Measurements from ENCODE around the gene ATP2A1. TPM values are rescaled to one million over a fixed set of nuclear protein-coding genes. Genes with fewer than 3 reads are reported as not detected.

The ATP2A1 gene
- total and polyA plus RNA-seq, 2 donors from 2014 or later, result 0.25 to 0.47 TPM

GRCh38 chr16:28904828-28905227, 26.5 kb downstream of the ATP2A1 start:
- DNase-seq (no peak), FAIRE-seq (no peak)
- H3K4me1 ChIP-seq (ENCODE audit: control insufficient read depth in 2 of 3, insufficient read depth in 2 of 3, low read depth in 1 of 3, low read length in 3 of 3), result no peaks in the 10 kb centered on the region
- no peak overlapping the region for H3K27ac ChIP-seq (ENCODE audit: low read depth in 2 of 2, low read length in 2 of 2)
- H3K9ac ChIP-seq (ENCODE audit: low read length in 3 of 3), result no peak overlapping the region
- TF ChIP-seq CTCF (IDR thresholded peaks at IDR 0.05; ENCODE audit: borderline replicate concordance, extremely low read depth, insufficient read depth), result no peak
- H3K36me3 ChIP-seq (ENCODE audit: control insufficient read depth in 2 of 3, insufficient read depth in 3 of 3, low read length in 3 of 3), result peaks cover 0 to 6% (median 2%) of the 10 kb centered on the region in 3 donors
- H3K27me3 ChIP-seq (ENCODE audit: control insufficient read depth, insufficient read depth, low read length), result no peaks in the 10 kb centered on the region
- no peaks in the 10 kb centered on the region for H3K9me3 ChIP-seq (ENCODE audit: control insufficient read depth in 2 of 3, insufficient read depth in 1 of 3, low read length in 3 of 3)
- H3K4me3 ChIP-seq (ENCODE audit: low read length in 3 of 3), result no peak overlapping the region
- intact Hi-C loops (cut with DNase I), result no loop called here

GRCh38 chr16:28905229-28905754, 27.0 kb downstream of the ATP2A1 start:
- Histone ChIP-seq H3K4me1 (ENCODE audit: control insufficient read depth in 2 of 3, insufficient read depth in 2 of 3, low read depth in 1 of 3, low read length in 3 of 3) (no peaks in the 10 kb centered on the region), H3K9me3 (ENCODE audit: control insufficient read depth in 2 of 3, insufficient read depth in 1 of 3, low read length in 3 of 3) (no peaks in the 10 kb centered on the region), H3K4me3 (ENCODE audit: low read length in 3 of 3) (no peak overlapping the region), H3K27ac (ENCODE audit: low read depth in 2 of 2, low read length in 2 of 2) (no peak overlapping the region), H3K36me3 (ENCODE audit: control insufficient read depth in 2 of 3, insufficient read depth in 3 of 3, low read length in 3 of 3) (peaks cover 0 to 6% (median 2%) of the 10 kb centered on the region in 3 donors), H3K9ac (ENCODE audit: low read length in 3 of 3) (no peak overlapping the region), H3K27me3 (ENCODE audit: control insufficient read depth, insufficient read depth, low read length) (no peaks in the 10 kb centered on the region)
- TF ChIP-seq CTCF (IDR thresholded peaks at IDR 0.05; ENCODE audit: borderline replicate concordance, extremely low read depth, insufficient read depth), result no peak
- no peak for DNase-seq
- FAIRE-seq, result no peak
- intact Hi-C loops (cut with DNase I), result no loop called here

DNA sequence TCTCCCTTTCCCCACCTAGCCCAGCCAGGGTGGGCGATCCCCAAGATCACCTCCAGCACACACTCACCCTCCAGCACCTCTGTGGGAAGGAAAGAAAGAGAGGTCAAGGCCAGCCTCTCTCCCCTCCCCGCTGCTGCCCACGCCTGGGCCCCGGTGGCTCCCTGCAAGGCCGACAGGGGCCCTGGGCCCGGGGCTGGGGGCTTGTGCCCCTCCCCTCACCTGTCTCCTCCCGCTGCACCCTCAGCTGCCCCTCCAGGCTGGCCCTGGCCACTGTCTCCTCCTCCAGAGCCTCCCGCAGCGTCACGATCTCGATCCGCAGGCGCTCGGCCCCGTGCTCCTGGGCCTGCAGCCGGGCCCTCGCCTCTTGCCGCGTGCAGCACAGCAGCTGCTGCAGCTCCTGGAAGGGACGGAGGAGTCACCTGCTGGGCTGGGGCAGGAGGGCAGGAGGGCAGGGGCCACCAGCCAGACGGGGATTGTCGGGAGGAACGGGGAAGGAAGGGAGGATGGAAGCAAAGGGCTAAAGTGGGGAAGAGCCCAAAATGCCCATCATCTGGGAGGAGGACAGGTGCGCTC, 27.6 kb downstream of the ATP2A1 start:
- intact Hi-C loops (cut with DNase I), result no loop called here
- no peaks in the 10 kb centered on the region for H3K27me3 ChIP-seq (ENCODE audit: control insufficient read depth, insufficient read depth, low read length)
- no peak overlapping the region for H3K9ac ChIP-seq (ENCODE audit: low read length in 3 of 3)
- DNase-seq (no peak), FAIRE-seq (no peak)
- no peak for TF ChIP-seq CTCF (IDR thresholded peaks at IDR 0.05; ENCODE audit: borderline replicate concordance, extremely low read depth, insufficient read depth)
- H3K27ac ChIP-seq (ENCODE audit: low read depth in 2 of 2, low read length in 2 of 2), result no peak overlapping the region
- no peaks in the 10 kb centered on the region for H3K4me1 ChIP-seq (ENCODE audit: control insufficient read depth in 2 of 3, insufficient read depth in 2 of 3, low read depth in 1 of 3, low read length in 3 of 3)
- H3K36me3 ChIP-seq (ENCODE audit: control insufficient read depth in 2 of 3, insufficient read depth in 3 of 3, low read length in 3 of 3), result peaks cover 0 to 6% (median 2%) of the 10 kb centered on the region in 3 donors
- H3K9me3 ChIP-seq (ENCODE audit: control insufficient read depth in 2 of 3, insufficient read depth in 1 of 3, low read length in 3 of 3), result no peaks in the 10 kb centered on the region
- no peak overlapping the region for H3K4me3 ChIP-seq (ENCODE audit: low read length in 3 of 3)
